ENCODE data around the gene ADGRL4. TPM values are rescaled to one million over a fixed set of nuclear protein-coding genes. Genes with fewer than 3 reads are reported as not detected.

The ADGRL4 gene
- total RNA-seq, 4 donors from 2014 or later, result 13.4 to 31.9 (median 14.0) TPM

DNA sequence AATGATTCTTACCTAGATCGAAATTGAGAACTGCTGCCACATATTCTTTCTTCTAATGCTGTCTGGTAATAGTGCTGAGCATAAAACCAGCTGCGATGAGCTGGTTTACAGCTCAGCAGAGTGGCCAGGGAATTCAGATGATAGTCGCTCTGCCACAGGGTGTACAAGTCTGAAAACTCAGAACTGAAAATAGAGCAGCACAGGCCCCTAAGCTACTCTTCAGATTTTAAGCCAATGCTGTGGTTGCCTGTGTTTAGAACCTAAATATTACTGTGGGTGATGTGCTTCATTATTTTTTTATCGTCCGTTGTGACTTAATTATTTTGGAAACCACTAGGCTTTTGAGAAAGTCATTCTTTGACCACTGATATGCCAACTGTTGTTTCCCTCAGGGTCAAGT lies 152.0 kb downstream of the ADGRL4 start:
- DNase-seq (no peak), ATAC-seq (no peak)
- Histone ChIP-seq H3K4me1 (no peaks in the 10 kb centered on the region), H3K4me3 (no peak overlapping the region), H3K36me3 (no peaks in the 10 kb centered on the region), H3K27me3 (no peaks in the 10 kb centered on the region), H3K27ac (no peak overlapping the region), H3K9me3 (no peaks in the 10 kb centered on the region)
- in situ Hi-C loops (cut with MboI; ENCODE audit: low sequenced_read_pairs in 4 of 4), result no loop called here
- no peak for TF ChIP-seq POLR2A (IDR thresholded peaks at IDR 0.05)
- no peak for TF ChIP-seq CTCF (IDR thresholded peaks at IDR 0.05 in 4 of 5, conservative IDR thresholded peaks at IDR 0.05 in 1 of 5)
- intact Hi-C loops (cut with DNase I; ENCODE audit: low total_unique reads), result no loop called here

DNA sequence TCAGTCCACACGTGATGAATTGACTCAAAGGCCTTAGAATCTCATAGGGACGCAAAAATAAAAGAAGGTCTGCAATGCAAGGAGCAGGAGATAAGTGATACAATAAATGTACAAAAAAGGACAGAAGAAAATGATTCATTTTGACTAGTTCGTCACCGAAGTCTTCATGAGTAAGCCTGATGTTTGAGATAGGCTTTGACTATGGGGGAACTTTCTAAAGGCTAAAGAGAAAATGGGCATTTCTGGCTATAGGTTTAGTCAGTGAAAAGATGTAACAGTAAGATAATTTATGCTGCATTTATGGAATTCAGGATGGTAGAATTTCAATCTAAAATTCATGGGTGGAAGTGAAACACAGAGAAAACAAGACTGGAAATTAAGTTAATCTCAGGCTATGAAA lies 163.0 kb downstream of the ADGRL4 start:
- Histone ChIP-seq H3K4me1 (no peaks in the 10 kb centered on the region), H3K36me3 (no peaks in the 10 kb centered on the region), H3K9me3 (no peaks in the 10 kb centered on the region), H3K27ac (no peak overlapping the region), H3K27me3 (no peaks in the 10 kb centered on the region), H3K4me3 (no peak overlapping the region)
- ATAC-seq, result no peak
- TF ChIP-seq POLR2A (IDR thresholded peaks at IDR 0.05) (no peak), CTCF (IDR thresholded peaks at IDR 0.05 in 4 of 5, conservative IDR thresholded peaks at IDR 0.05 in 1 of 5) (no peak)
- intact Hi-C loops (cut with DNase I; ENCODE audit: low total_unique reads) (no loop called here), in situ Hi-C loops (cut with MboI; ENCODE audit: low sequenced_read_pairs in 4 of 4) (no loop called here)
- no peak for DNase-seq

GRCh38 chr1:78843111-78843510 lies 163.4 kb downstream of the ADGRL4 start:
- ATAC-seq, result no peak
- DNase-seq, result no peak
- no peaks in the 10 kb centered on the region for H3K27me3 ChIP-seq
- TF ChIP-seq CTCF (IDR thresholded peaks at IDR 0.05 in 4 of 5, conservative IDR thresholded peaks at IDR 0.05 in 1 of 5) (no peak), POLR2A (IDR thresholded peaks at IDR 0.05) (no peak)
- intact Hi-C loops (cut with DNase I; ENCODE audit: low total_unique reads), result no loop called here
- no peaks in the 10 kb centered on the region for H3K9me3 ChIP-seq
- H3K36me3 ChIP-seq, result no peaks in the 10 kb centered on the region
- H3K27ac ChIP-seq, result no peak overlapping the region
- no peaks in the 10 kb centered on the region for H3K4me1 ChIP-seq
- in situ Hi-C loops (cut with MboI; ENCODE audit: low sequenced_read_pairs in 4 of 4), result no loop called here
- no peak overlapping the region for H3K4me3 ChIP-seq

DNA sequence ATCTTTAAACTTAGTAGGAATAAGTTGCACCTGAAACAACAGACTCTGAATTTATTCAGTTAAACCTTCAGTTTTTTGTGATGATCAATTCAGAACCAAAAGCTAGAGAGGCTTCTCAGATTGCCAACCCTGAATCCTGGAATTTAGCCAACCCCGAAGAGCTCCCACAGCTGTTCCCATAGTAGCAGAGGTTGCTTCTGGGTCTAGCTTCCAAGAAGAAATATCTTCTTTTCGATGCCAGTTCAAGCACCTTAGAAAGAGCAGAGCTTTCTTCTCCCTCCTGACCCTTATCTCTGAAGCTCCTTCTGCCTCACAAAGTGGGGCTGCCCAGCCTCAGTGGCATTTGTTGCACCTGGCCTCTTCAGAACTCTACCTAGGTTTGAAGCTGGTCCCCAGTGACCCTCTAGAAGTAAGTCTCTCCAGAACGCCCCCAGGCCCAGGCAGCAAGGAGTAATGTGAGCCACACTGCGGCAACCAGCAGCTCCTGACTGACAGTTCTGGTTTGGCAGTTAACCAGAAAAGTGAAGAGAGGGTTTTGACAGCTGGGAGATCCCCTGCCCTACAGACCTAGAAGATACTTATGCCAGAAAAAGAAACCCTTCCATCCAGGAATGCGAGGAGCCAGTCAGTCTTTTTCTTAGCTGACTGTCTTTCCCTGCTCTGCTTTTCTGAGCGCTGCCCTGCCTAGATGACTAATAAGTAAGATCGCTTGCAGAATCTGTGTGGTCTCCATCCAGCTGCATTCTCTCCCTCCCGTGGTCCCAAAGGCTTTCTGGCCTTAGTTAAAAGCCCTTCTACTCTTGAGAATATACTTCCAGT lies 165.9 kb downstream of the ADGRL4 start:
- DNase-seq, result no peak
- Histone ChIP-seq H3K27ac (no peak overlapping the region), H3K4me3 (no peak overlapping the region), H3K36me3 (no peaks in the 10 kb centered on the region), H3K4me1 (no peaks in the 10 kb centered on the region), H3K27me3 (no peaks in the 10 kb centered on the region), H3K9me3 (no peaks in the 10 kb centered on the region)
- TF ChIP-seq POLR2A (IDR thresholded peaks at IDR 0.05) (no peak), CTCF (IDR thresholded peaks at IDR 0.05 in 4 of 5, conservative IDR thresholded peaks at IDR 0.05 in 1 of 5) (no peak)
- no peak for ATAC-seq
- in situ Hi-C loops (cut with MboI; ENCODE audit: low sequenced_read_pairs in 4 of 4), result no loop called here
- intact Hi-C loops (cut with DNase I; ENCODE audit: low total_unique reads), result no loop called here
